Fibroblast of peridontal ligament (primary cell): Measurements from ENCODE around the gene CPB1.

ENCODE experiments used
- DNase-seq: peaks from one replicate; pipeline ENCODE4 v3.0.0-alpha.2; 2010; ENCODE audit errors: extremely low read depth

CPB1 gene

DNA sequence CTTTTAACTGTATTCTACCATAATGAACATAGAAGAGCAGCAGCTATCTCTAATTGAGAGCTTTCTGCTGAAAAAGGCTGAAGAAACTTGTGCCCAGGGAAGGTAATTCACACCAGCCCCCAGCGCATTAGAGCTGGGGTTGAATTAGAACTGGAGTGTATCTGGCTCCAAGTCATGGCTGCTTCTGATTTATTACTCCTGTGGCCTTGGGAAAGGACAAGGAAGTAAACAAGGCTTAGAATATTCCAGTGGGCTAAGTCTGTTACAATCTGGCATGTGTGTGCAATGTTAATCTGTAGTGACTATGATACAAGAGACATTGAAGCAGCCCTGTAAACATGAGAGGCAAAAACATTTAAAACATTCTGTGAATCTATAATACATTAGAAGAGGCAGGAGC, 55.6 kb downstream of the CPB1 start:
- DNase-seq = no peak

DNA sequence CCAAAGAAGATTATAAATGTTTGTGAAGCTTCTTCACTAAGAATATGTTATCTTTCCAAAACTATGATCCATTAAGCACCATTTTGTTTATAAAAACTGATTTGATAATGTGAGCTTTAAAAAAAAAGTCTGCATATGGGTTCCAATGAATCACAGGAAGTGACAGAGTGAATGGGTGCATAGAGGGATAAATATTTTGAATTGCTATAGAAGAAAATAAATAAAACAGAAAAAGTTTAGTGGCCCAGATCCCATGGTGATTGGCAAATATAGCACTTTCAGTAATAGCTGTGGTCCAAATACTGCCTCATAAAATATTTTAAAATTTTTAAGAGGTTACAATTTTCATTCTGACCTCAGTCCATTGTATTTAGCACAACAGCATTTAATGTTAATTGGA, 56.6 kb downstream of the CPB1 start:
- peak; percentile 14 for DNase-seq

DNA sequence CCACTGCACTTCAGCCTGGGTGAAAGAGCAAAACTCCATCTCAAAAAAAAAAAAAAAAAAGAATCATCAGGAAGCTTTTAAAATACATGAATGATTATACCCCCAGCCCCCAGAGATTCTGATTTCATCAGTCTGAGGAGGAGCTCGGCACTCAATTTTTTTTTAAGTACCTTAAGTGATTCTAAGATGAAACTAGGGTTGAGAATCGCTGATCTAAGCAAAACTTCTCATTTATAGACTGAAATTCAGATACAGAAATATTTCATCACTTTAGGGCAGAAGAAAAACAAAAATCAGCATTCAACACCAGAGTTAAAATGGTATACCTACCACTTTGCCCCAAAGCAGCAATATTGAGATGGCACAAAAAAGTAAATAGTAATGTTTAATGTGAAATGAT, 62.2 kb downstream of the CPB1 start:
- no peak for DNase-seq

DNA sequence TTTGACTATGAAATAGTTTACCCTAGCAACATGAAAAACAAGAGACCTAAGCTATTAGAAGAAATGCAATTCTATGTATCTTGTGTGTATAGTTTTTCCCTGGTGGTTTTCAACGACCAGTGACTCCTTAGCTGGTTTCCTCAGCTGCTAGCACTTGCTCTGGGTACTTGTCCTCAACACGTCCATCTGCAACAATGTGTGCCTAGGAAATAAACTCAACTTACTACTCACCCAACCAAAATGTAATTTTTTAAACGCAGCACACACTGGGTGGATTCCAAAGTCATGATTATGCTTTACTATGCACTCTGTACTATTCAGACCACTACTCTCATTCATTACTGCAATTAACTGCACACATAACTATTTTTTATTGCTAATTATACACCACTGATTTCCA, 68.5 kb downstream of the CPB1 start:
- DNase-seq = peak; percentile 12

DNA sequence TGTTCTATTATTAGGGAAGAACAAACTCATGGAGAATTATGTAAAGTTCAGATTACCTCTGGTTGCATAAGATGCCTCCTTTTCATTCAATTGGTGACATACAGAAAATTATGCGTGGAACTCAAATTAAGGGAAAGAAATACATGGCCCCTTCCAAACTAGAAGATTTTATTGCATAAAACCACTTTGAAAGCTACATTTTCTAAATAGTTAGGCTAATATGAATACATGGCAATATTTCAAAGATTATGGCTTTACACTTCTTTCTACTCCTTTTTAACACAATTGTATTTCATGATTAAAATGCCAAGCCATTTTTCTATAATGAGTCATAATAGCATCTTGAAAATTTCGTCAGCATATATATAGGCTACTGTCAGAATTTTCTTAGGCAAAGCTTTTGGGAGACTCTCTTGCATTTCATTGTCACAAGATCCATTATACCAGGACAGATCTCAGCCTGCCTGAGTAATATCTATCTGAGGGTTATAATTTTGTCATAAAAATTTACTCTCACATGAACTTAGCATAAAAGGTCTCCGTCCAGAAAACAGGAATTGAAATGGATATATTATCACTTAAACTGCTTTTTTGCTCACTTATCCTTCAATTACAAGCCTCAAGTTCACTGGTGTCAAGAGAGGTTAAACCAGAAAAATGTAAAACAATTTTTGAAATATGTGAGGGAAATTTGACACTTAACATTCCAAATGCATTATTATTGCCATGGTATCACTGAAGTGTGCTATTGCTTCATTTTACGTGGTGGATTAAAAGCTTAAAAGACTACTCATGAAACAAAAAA, 74.6 kb downstream of the CPB1 start:
- peak; percentile 83 for DNase-seq

DNA sequence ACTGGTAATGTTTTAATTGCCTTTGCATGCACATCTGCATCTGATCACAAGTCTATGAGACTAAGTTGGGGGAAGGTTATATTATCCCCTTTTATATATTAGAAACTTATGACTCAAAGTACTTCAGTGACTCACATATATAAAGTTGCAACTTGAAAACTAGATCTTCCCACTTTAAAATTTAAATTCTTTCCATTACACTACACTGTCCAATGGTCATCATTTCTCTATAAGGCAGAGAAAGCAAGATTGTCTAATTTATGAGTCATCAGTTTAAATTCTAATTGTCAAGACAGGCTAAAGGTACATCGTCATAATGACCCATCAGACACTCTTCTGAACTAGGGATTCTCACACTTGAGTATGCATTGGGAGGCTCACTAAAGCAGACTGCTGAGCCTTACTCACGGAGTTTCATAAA, 75.4 kb downstream of the CPB1 start:
- peak; percentile 72 for DNase-seq

DNA sequence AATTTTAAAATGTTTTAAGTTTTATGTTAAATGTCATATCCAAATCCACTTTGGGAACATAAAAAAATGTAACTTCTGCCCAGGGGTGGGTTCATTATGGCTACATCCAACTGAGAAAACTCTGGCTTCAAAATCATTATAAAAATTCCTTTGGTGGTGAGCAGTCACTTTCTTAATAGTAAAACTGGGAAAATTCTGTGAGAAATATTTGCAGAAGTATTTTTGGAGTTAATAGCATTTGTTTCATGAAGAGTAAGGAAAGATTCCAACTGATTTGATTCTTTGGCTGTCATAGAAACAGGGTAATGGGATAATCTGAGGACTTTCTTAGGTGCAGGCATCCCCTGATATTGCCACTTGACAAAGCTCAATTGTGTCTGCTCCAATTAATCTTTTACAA, 76.3 kb downstream of the CPB1 start:
- DNase-seq = no peak

DNA sequence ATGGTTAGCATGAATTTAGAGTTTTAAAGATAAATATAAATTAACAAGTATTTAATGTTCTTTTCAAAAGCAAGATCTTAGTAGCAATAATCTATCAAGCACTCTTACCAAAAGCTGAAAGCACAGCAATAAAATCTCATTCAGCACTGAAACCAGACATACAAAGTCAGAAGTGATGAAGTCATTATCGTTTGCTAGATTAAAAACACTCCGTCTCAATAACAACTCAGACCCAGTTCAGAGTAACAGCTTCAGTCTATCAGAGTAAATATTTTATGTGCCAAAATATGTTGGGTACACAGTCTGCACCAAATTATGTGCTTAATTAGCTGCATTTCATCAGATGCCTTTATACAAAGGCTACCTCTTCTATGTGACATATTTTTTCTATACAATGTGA, 79.1 kb downstream of the CPB1 start:
- DNase-seq = no peak
